OCI-LY7 (cell line): ENCODE measurements around the gene HACD2.

Source experiments
- CTCF ChIP-seq: fragments of 200-600 bp; sonication (generic); conservative IDR thresholded peaks from 2 replicates; pipeline ENCODE4 v1.5.1; 2014; ENCODE audit warnings: mild to moderate bottlenecking, antibody characterized with exemption, low read length, moderate library complexity, mixed read lengths
- EZH2phosphoT487 ChIP-seq: fragments of 200-600 bp; sonication (generic); IDR thresholded peaks from 2 replicates; pipeline ENCODE4 v1.6.1; 2018; ENCODE audit warnings: low read depth, borderline replicate concordance, mild to moderate bottlenecking, mixed run types, antibody characterized with exemption, low read length, moderate library complexity, mixed read lengths

- no peak for TF ChIP-seq CTCF
- no peak for TF ChIP-seq EZH2phosphoT487
Observed at GRCh38 chr3:123527046-123527445, 57.8 kb downstream of the HACD2 start.
